ENCODE measurements around the gene PBX3.

- TF ChIP-seq, protein P1, sequence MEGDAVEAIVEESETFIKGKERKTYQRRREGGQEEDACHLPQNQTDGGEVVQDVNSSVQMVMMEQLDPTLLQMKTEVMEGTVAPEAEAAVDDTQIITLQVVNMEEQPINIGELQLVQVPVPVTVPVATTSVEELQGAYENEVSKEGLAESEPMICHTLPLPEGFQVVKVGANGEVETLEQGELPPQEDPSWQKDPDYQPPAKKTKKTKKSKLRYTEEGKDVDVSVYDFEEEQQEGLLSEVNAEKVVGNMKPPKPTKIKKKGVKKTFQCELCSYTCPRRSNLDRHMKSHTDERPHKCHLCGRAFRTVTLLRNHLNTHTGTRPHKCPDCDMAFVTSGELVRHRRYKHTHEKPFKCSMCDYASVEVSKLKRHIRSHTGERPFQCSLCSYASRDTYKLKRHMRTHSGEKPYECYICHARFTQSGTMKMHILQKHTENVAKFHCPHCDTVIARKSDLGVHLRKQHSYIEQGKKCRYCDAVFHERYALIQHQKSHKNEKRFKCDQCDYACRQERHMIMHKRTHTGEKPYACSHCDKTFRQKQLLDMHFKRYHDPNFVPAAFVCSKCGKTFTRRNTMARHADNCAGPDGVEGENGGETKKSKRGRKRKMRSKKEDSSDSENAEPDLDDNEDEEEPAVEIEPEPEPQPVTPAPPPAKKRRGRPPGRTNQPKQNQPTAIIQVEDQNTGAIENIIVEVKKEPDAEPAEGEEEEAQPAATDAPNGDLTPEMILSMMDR (IDR thresholded peaks at IDR 0.05), result no peak
- no peak for TF ChIP-seq POLR2A (IDR thresholded peaks at IDR 0.05)
These were observed 107.5 kb downstream of the PBX3 start for GRCh38 chr9:125854553-125855275.
